Activated CD4-positive, alpha-beta T cell treated with anti-CD3 and anti-CD28 coated beads, Interleukin-2, amount 10 ng/mL, durations not matched to agents 7 days and 5 days (primary cell): ENCODE results near the gene DEGS2. TPM values are rescaled to one million over a fixed set of nuclear protein-coding genes. Genes with fewer than 3 reads are reported as not detected.

Source experiments
- CTCF ChIA-PET: fragments of 350-600 bp; sonication (Branson Sonifier 250); formaldehyde crosslinking; loops from one replicate; lab custom pipeline; 2021; ENCODE audit warnings: antibody characterized with exemption; lab: Charles Lee
- POLR2A ChIA-PET: fragments of 350-600 bp; sonication (Branson Sonifier 250); formaldehyde crosslinking; loops from one replicate; lab custom pipeline; 2021; ENCODE audit warnings: antibody characterized with exemption; lab: Charles Lee
- DNase-seq: peaks from one replicate; pipeline ENCODE4 v3.0.0-alpha.2; 2020
- H3K27ac Mint-ChIP-seq: one replicate; pipeline ENCODE4 v1.8.0; 2021; ENCODE audit warnings: mild to moderate bottlenecking, moderate library complexity, mixed read lengths
- H3K27me3 Mint-ChIP-seq: one replicate; pipeline ENCODE4 v1.8.0; 2021; ENCODE audit warnings: mixed read lengths
- H3K36me3 Mint-ChIP-seq: one replicate; pipeline ENCODE4 v1.8.0; 2021; ENCODE audit warnings: low read depth, mixed read lengths
- H3K4me1 Mint-ChIP-seq: one replicate; pipeline ENCODE4 v1.8.0; 2021; ENCODE audit warnings: mixed read lengths
- H3K4me3 Mint-ChIP-seq: one replicate; pipeline ENCODE4 v1.8.0; 2021; ENCODE audit warnings: mild to moderate bottlenecking, moderate library complexity, mixed read lengths
- H3K9me3 Mint-ChIP-seq: one replicate; pipeline ENCODE4 v1.8.0; 2021; ENCODE audit warnings: mixed read lengths
- microRNA-seq: library from miRNA; unstranded; fragments of <30 nt; microRNA quantifications from one replicate; pipeline ENCODE4 v1.2.0, GENCODE V29; 2021; ENCODE audit warnings: borderline microRNAs expressed, borderline replicate concordance
- total RNA-seq, 2 experiments: library from RNA; stranded (reverse); gene quantifications; one replicate each; pipeline ENCODE4 v1.2.3, GENCODE V29; 2021

The DEGS2 gene
- total RNA-seq, 2 experiments from 2014 or later, result 0.15 to 0.23 TPM

DNA sequence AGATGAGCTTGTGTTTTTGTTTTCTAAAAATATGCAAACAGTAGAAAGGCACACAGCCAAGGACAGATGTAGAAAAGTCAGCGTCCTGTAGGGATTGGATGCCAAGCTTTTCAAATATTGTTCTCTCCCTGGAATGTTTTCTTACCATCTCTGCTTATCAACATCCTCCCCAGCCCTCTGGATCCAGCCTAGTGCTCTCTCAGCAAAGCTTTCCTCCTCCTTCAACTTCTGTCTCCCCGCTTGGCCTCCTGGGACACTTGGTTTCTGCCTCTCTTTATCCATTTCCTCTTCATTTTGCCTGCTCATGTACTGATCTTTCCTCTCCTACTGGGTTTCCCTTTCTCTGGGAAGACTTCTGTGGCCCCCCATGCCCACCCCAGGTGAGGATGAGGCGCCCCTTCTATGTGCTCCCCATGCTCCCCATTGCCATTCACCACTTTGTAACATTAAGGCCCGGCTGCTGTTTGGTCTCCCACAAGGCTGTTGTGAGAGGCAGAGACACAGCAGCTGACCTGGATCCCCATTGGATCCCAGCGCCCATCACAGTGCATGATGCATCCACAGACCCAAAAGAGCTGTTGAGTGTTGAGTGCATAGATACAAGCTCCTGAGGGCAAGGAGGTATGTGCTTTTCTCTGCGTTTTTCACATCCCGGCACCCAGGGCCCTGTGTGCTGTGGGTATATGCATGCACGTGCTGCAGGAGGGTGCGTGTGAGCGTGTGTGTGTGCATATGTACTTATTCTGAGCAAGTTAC is 56.0 kb downstream of the DEGS2 start:
- no peaks in the 10 kb centered on the region for H3K27me3 Mint-ChIP-seq
- DNase-seq, result no peak
- no peaks in the 10 kb centered on the region for H3K9me3 Mint-ChIP-seq
- POLR2A ChIA-PET, result interaction anchor here (1.1 to 1.4 kb wide), 2 partner anchors 22 to 24 kb away, joined by 3 to 4 read pairs; no protein-coding TSS in a partner anchor
- CTCF ChIA-PET, result interaction anchor here (0.6 to 2.7 kb wide), 14 partner anchors 10 to 330 kb away, joined by 3 to 11 read pairs (median 5); partner anchors contain the start of gene EVL
- H3K36me3 Mint-ChIP-seq, result peaks cover 87% of the 10 kb centered on the region
- peak overlapping the region; percentile 47 for H3K4me3 Mint-ChIP-seq
- H3K27ac Mint-ChIP-seq, result peak overlapping the region; percentile 86
- H3K4me1 Mint-ChIP-seq, result peaks cover 92% of the 10 kb centered on the region

- no peaks in the 10 kb centered on the region for H3K27me3 Mint-ChIP-seq
- peaks cover 91% of the 10 kb centered on the region for H3K4me1 Mint-ChIP-seq
- POLR2A ChIA-PET, result interaction anchor here (1.4 kb wide), 1 partner anchor 21 kb away, joined by 4 read pairs; no protein-coding TSS in a partner anchor
- CTCF ChIA-PET, result interaction anchor here (0.6 to 2.7 kb wide), 10 partner anchors 11 to 80 kb away, joined by 3 to 10 read pairs (median 4); no protein-coding TSS in a partner anchor
- H3K9me3 Mint-ChIP-seq, result no peaks in the 10 kb centered on the region
- H3K36me3 Mint-ChIP-seq, result peaks cover 89% of the 10 kb centered on the region
- no peak for DNase-seq
- peak overlapping the region; percentile 35 for H3K4me3 Mint-ChIP-seq
- peak overlapping the region; percentile 70 for H3K27ac Mint-ChIP-seq
Observed at GRCh38 chr14:100102156-100102785, 57.2 kb downstream of the DEGS2 start.

DNA sequence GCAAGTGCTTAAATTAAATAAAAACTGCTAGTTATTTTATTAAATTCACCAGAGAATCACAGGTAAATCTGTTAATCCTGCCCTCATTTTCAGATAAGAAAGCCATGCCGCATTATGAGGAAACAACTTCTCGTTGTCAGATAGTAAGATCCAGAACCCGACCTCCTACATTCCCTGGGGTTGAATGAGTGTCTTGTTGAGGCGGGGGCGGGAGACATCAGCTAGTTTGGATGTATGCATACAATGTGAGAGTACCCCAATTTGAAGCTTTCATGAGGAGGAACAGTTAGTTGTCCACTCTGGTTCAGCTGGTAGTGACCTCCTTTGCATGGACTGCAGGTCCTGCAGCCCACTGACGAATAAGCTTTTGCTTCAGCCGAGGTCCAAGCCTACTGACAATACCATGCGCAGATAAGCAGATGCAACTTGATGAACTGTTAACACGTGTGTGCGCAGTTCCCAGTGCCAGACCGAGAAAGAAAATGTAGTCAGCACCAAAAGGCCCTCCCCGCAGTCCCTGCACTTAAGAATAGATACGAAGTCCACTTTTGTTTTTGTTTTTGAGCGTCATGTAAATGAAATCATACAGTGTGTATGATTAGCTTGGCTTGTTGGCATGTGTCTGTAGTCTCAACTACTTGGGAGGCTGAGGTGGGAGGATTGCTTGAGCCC is 59.3 kb downstream of the DEGS2 start:
- H3K36me3 Mint-ChIP-seq, result peaks cover 86% of the 10 kb centered on the region
- CTCF ChIA-PET, result interaction anchor here (0.9 to 2.0 kb wide), 8 partner anchors 14 to 81 kb away, joined by 3 to 8 read pairs (median 4); no protein-coding TSS in a partner anchor

GRCh38 chr14:100098171-100098570 is 61.3 kb downstream of the DEGS2 start:
- H3K4me3 Mint-ChIP-seq, result peak overlapping the region; percentile 12
- no peaks in the 10 kb centered on the region for H3K9me3 Mint-ChIP-seq
- peak overlapping the region; percentile 57 for H3K27ac Mint-ChIP-seq
- H3K4me1 Mint-ChIP-seq, result peaks cover 91% of the 10 kb centered on the region
- H3K36me3 Mint-ChIP-seq, result peaks cover 89% of the 10 kb centered on the region
- POLR2A ChIA-PET, result no interaction called here
- CTCF ChIA-PET, result interaction anchor here (1.5 kb wide), 1 partner anchor 10 kb away, joined by 3 read pairs; no protein-coding TSS in a partner anchor
- no peak for DNase-seq
- H3K27me3 Mint-ChIP-seq, result no peaks in the 10 kb centered on the region

More for the DNA sequence above, 59.3 kb downstream of the DEGS2 start:
- no peak for DNase-seq
- Mint-ChIP-seq H3K4me3 (peak overlapping the region; percentile 36), H3K4me1 (peaks cover 91% of the 10 kb centered on the region), H3K9me3 (no peaks in the 10 kb centered on the region), H3K27me3 (no peaks in the 10 kb centered on the region), H3K27ac (peak overlapping the region; percentile 76)
- POLR2A ChIA-PET, result interaction anchor here (0.6 to 0.7 kb wide), 2 partner anchors 38 to 278 kb away, joined by 3 to 6 read pairs; no protein-coding TSS in a partner anchor

- POLR2A ChIA-PET, result no interaction called here
Observed at GRCh38 chr14:100096656-100097055, 62.8 kb downstream of the DEGS2 start.

More at GRCh38 chr14:100096656-100097055, 62.8 kb downstream of the DEGS2 start:
- Mint-ChIP-seq H3K27ac (peak overlapping the region; percentile 14), H3K4me1 (peaks cover 89% of the 10 kb centered on the region), H3K27me3 (no peaks in the 10 kb centered on the region), H3K4me3 (no peak overlapping the region), H3K36me3 (peaks cover 89% of the 10 kb centered on the region), H3K9me3 (no peaks in the 10 kb centered on the region)
- CTCF ChIA-PET, result interaction anchor here (0.7 to 1.7 kb wide), 5 partner anchors 8 to 26 kb away, joined by 3 to 6 read pairs (median 5); no protein-coding TSS in a partner anchor
- DNase-seq, result no peak

Small RNAs within 50 kb of the gene (microRNA-seq; reads per million reads assigned to microRNA genes)
- gene MIR151B (3.4 reads per million, percentile 20 among the genes with 10 or more reads in this experiment), gene MIR342 (13,137 reads per million, percentile 98 among the genes with 10 or more reads in this experiment)

Other genes with a start within 250 kb of the DEGS2 start
- 1,000 to 10,000 TPM; 1,017 to 1,048 TPM for gene EVL, start 94.2 kb downstream of the DEGS2 start, total RNA-seq
- 100 to 1,000 TPM in 1 of 2 experiments, 10 to 100 TPM in 1; 95.0 to 107 TPM for gene YY1, start 79.5 kb upstream of the DEGS2 start, total RNA-seq
- gene SLC25A29, start 146.8 kb upstream of the DEGS2 start, total RNA-seq, result 1 to 10 TPM; 1.5 to 2.2 TPM
- not detected for gene SLC25A47, start 163.7 kb upstream of the DEGS2 start, total RNA-seq
- gene WDR25, start 216.8 kb upstream of the DEGS2 start, total RNA-seq, result 1 to 10 TPM; 6.8 to 7.0 TPM